GM06990 (cell line): ENCODE results near the gene KCNJ6.
"Not testable (repeated sequence)": the region's sequence is repeated elsewhere in the genome, so short reads cannot be mapped to it uniquely, and the experiment has no call there.

Experiments
- DNase-seq: peaks from one replicate; pipeline ENCODE4 v3.0.0-alpha.2; 2011; ENCODE audit not compliant: insufficient read length; ENCODE audit errors: extremely low read depth
- H3K27me3 ChIP-seq: replicated peaks from 2 replicates; pipeline ENCODE4 v1.6.0; 2011; ENCODE audit warnings: low read length; ENCODE audit not compliant: control insufficient read depth, insufficient read depth
- H3K36me3 ChIP-seq: 2 replicates; pipeline ENCODE4 v1.5.1; 2011; ENCODE audit warnings: low read length; ENCODE audit not compliant: control insufficient read depth, insufficient read depth
- H3K4me3 ChIP-seq: replicated peaks from 2 replicates; pipeline ENCODE4 v1.5.1; 2011; ENCODE audit warnings: low read depth, mild to moderate bottlenecking, control low read depth, low read length
- TF ChIP-seq, protein P1 (sequence below): IDR thresholded peaks from 2 replicates; pipeline ENCODE4 v1.5.1; 2011; ENCODE audit warnings: low read length, control low read depth, mild to moderate bottlenecking, inconsistent platforms; ENCODE audit not compliant: insufficient read depth, poor library complexity, severe bottlenecking

The KCNJ6 gene

DNA sequence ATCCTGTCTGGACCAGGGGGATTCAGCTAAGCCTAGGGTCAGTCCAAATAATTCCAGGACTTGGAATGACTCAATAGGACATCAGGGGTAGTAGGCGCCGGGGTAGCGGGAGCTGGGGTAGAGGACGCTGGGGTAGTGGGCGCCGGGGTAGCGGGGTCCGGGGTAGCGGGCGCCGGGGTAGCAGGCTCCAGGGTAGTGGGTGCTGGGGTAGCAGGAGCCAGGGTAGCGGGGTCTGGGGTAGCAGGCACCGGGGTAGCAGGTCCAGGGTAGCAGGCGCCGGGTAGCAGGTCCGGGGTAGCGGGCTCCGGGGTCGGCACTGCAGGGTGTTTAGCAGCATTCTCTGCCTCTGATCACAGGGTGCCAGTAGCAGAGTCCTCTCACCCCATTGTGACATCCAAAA is 248.9 kb downstream of the KCNJ6 start:
- H3K36me3 ChIP-seq, result no peaks in the 10 kb centered on the region
- H3K4me3 ChIP-seq, result no peak overlapping the region
- no peak for DNase-seq
- TF ChIP-seq, protein P1, sequence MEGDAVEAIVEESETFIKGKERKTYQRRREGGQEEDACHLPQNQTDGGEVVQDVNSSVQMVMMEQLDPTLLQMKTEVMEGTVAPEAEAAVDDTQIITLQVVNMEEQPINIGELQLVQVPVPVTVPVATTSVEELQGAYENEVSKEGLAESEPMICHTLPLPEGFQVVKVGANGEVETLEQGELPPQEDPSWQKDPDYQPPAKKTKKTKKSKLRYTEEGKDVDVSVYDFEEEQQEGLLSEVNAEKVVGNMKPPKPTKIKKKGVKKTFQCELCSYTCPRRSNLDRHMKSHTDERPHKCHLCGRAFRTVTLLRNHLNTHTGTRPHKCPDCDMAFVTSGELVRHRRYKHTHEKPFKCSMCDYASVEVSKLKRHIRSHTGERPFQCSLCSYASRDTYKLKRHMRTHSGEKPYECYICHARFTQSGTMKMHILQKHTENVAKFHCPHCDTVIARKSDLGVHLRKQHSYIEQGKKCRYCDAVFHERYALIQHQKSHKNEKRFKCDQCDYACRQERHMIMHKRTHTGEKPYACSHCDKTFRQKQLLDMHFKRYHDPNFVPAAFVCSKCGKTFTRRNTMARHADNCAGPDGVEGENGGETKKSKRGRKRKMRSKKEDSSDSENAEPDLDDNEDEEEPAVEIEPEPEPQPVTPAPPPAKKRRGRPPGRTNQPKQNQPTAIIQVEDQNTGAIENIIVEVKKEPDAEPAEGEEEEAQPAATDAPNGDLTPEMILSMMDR, result no peak
- no peaks in the 10 kb centered on the region for H3K27me3 ChIP-seq

DNA sequence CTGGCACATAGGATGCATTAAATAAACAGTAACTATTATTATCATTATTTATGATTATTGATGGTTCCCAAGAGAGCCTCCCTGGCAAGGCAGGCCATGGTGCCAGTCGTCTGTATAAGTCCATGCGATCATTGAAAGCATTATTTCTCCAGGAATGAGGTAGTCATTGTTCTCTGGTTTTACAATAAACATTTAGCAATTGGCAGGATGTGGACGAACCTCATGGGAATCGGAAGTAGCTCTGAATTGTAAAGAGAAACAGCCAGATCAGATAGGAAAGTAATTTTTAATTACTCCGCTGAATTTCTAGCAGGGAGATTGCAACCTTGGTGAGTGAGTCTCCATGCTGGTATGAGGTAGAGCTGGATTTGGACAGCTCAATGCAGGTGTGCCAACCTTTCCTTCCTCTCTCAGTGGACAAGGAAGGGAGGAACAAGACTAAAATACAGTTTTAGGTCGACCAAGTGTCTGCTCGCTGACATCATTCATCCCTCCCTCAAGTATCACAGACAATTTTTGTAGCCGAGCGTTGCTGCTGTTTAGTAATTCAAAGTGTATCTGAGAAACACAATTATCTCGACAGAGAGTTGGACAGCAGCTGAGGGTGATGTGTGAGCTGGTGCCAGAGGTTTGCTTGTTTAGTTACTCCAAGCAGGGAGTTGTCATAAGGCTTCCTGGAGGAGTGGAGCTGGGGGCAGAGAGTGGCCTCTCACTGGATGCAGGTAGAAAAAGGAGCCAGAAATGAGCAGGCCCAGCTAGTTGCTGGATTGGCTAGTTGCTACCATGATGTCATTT is 250.8 kb downstream of the KCNJ6 start:
- Histone ChIP-seq H3K4me3 (no peak overlapping the region), H3K36me3 (no peaks in the 10 kb centered on the region), H3K27me3 (no peaks in the 10 kb centered on the region)
- no peak for DNase-seq
- TF ChIP-seq, protein P1, result no peak

DNA sequence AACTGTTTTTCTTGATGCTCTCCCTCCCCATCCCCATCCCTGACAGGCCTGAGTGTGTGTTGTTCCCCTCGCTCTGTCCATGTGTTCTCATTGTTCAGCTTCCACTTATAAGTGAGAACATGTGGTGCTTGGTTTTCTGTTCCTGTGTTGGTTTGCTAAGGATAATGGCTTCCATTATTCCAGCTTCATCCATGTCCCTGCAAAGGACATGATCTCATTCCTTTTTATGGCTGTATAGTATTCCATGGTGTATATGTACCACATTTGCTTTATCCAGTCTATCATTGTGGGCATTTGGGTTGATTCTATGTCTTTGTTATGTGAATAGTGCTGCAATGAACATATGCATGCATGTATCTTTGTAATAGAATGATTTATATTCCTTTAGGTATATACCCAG is 254.0 kb downstream of the KCNJ6 start:
- not testable (repeated sequence) for DNase-seq, H3K27me3 ChIP-seq

DNA sequence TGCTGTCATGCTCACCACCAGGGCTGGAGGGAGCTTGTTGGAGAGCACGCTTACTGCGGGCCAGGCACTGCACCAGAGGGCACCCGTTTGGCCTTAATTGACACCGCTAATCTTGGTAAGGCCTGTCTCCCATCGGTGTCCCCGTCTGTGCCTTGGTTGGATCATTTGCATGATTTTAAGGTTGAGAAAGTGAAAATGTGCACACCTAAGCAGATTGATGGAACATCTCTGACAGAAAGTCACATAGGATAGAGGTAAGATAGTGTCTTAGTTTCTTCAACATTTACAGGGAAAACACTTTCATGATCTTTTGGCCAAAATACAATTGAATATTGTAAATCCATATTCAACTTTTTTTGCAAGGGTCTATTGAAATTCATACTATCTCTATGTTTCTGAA is 255.5 kb downstream of the KCNJ6 start:
- Histone ChIP-seq H3K27me3 (no peaks in the 10 kb centered on the region; the same call in none of the 2 replicates), H3K36me3 (no peaks in the 10 kb centered on the region), H3K4me3 (no peak overlapping the region)
- TF ChIP-seq, protein P1, result no peak
- DNase-seq, result no peak

More for the DNA sequence above, 254.0 kb downstream of the KCNJ6 start:
- H3K36me3 ChIP-seq, H3K4me3 ChIP-seq: not testable (repeated sequence)

DNA sequence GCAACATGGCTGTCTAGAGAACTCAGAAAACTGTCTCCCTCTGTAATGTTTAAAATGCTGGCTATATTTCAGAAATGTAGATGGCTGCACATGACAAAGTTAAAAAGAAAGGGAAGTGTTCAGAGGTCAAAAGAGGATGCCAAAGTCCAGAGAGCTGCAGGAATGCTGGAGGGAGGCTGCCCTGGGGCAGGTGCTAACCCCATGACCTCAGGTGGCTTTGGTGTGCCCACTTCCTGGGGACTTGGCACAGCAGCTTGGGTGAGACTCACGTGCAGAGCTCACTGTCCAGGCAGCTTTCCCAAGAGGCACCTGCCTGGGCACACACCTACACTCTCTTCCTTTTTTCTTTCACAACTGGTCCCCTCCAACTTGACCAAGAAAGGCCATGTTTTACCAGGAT is 256.4 kb downstream of the KCNJ6 start:
- no peaks in the 10 kb centered on the region for H3K36me3 ChIP-seq
- DNase-seq, result no peak
- H3K4me3 ChIP-seq, result no peak overlapping the region
- TF ChIP-seq, protein P1, result no peak
- no peaks in the 10 kb centered on the region; the same call in none of the 2 replicates for H3K27me3 ChIP-seq

DNA sequence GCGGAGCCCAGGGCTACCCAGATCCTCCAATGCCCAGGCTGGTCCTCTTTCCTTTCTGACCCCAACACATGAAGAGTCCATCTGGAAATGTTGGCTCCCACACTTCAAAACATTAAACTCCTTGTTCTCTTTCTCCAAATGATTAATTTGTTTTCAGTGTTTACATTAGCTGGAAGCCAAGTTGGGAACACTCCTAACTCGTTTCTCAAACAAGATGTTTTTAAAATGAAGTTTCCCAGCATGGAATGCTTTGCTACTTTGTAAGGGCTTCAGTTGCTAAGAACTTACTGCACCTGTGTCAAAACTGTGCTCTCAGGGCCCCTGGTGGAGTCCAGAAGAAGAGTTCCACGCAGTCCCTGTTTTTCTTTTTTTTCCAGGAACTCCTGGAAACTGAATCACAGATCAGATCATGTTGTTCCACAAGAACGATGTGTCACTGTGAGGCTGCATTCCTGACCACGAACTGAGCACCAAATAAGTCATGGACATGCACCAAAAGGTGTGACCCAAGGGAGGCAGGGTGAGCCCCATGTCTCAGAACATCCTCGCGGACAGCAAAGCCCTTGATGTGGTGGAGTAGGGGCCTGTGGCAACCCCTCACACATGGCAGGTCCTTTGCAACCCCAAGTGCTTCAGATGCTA is 257.3 kb downstream of the KCNJ6 start:
- TF ChIP-seq, protein P1, result no peak
- no peaks in the 10 kb centered on the region for H3K36me3 ChIP-seq
- no peak overlapping the region for H3K4me3 ChIP-seq
- H3K27me3 ChIP-seq, result no peaks in the 10 kb centered on the region; the same call in none of the 2 replicates
- no peak for DNase-seq
